Caco-2 (cell line): ENCODE measurements around the gene DLL1. TPM values are rescaled to one million over a fixed set of nuclear protein-coding genes. Genes with fewer than 3 reads are reported as not detected.

Experiments used
- BruUV-seq: library from RNA; stranded (reverse); fragments of 400-500 nt; replicated peaks from 2 replicates; lab custom pipeline; 2021; lab: Mats Ljungman, UMichigan
- CTCF ChIA-PET: fragments of 300-600 bp; sonication (Branson Sonifier 250); formaldehyde crosslinking; loops from one replicate; lab custom pipeline; 2022; ENCODE audit warnings: antibody characterized with exemption; lab: Charles Lee
- POLR2A ChIA-PET: fragments of 300-600 bp; sonication (Branson Sonifier 250); formaldehyde crosslinking; loops from one replicate; lab custom pipeline; 2022; ENCODE audit warnings: antibody characterized with exemption; lab: Charles Lee
- DNase-seq, 2 experiments: peaks; one replicate each; pipeline versions ENCODE4 v3.0.0 to v3.0.0-alpha.2; 2020 to 2022
- H3K27me3 ChIP-seq: replicated peaks from 2 replicates; pipeline ENCODE4 v1.6.0; 2011; ENCODE audit warnings: low read length; ENCODE audit not compliant: control insufficient read depth, insufficient read depth
- H3K36me3 ChIP-seq: 2 replicates; pipeline ENCODE4 v1.5.1; 2011; ENCODE audit warnings: low read length; ENCODE audit not compliant: control insufficient read depth, insufficient read depth
- H3K4me1 ChIP-seq: fragments of 250-450 bp; sonication (Bioruptor Pico); 2 replicates; pipeline ENCODE4 v1.5.1; 2020; ENCODE audit warnings: mild to moderate bottlenecking
- H3K4me3 ChIP-seq: 2 replicates; pipeline ENCODE4 v1.5.1; 2011; ENCODE audit warnings: low read depth, mild to moderate bottlenecking, control low read depth, low read length
- H3K9me3 ChIP-seq: fragments of 250-450 bp; sonication (Bioruptor Pico); 2 replicates; pipeline ENCODE4 v1.5.1; 2020; ENCODE audit warnings: mild to moderate bottlenecking, moderate library complexity
- H3K27ac Mint-ChIP-seq: one replicate; pipeline ENCODE4 v1.8.0; 2022; ENCODE audit warnings: mixed read lengths; ENCODE audit not compliant: unreplicated experiment
- H3K27me3 Mint-ChIP-seq: one replicate; pipeline ENCODE4 v1.8.0; 2022; ENCODE audit warnings: mixed read lengths; ENCODE audit not compliant: insufficient read depth, unreplicated experiment
- H3K36me3 Mint-ChIP-seq: one replicate; pipeline ENCODE4 v1.8.0; 2022; ENCODE audit warnings: mild to moderate bottlenecking, mixed read lengths; ENCODE audit not compliant: insufficient read depth, unreplicated experiment
- H3K4me1 Mint-ChIP-seq: one replicate; pipeline ENCODE4 v1.8.0; 2022; ENCODE audit warnings: low read depth, mixed read lengths; ENCODE audit not compliant: unreplicated experiment
- H3K4me3 Mint-ChIP-seq: one replicate; pipeline ENCODE4 v1.8.0; 2022; ENCODE audit warnings: mild to moderate bottlenecking, moderate library complexity, mixed read lengths; ENCODE audit not compliant: unreplicated experiment
- H3K9me3 Mint-ChIP-seq: one replicate; pipeline ENCODE4 v1.8.0; 2022; ENCODE audit warnings: mixed read lengths; ENCODE audit not compliant: unreplicated experiment
- intact Hi-C: fragments of 100-400 bp; cut with micrococcal nuclease; formaldehyde crosslinking; loops from one replicate; pipeline ENCODE4 v1.10.0; 2022; ENCODE audit not compliant: unreplicated experiment
- total RNA-seq: library from RNA; stranded (reverse); gene quantifications from 2 replicates; pipeline ENCODE4 v1.2.3, GENCODE V29; 2022
- TF ChIP-seq, protein P1 (sequence below), 2 experiments: fragments of 200-600 bp in 1 of 2; IDR thresholded peaks; 1 replicate in 1 of 2; 2 replicates in 1 of 2; pipeline versions ENCODE4 v1.5.1 to v1.8.0; 2011 to 2022; ENCODE audit warnings: antibody characterized with exemption in 1 of 2, control low read depth in 1 of 2, inconsistent platforms in 1 of 2, low read depth in 1 of 2, low read length in 1 of 2, mild to moderate bottlenecking in 1 of 2, moderate library complexity in 1 of 2; ENCODE audit not compliant: insufficient read depth in 1 of 2, severe bottlenecking in 1 of 2, unreplicated experiment in 1 of 2

Gene DLL1
- total RNA-seq, 1 experiment from 2014 or later: 6.6 TPM

DNA sequence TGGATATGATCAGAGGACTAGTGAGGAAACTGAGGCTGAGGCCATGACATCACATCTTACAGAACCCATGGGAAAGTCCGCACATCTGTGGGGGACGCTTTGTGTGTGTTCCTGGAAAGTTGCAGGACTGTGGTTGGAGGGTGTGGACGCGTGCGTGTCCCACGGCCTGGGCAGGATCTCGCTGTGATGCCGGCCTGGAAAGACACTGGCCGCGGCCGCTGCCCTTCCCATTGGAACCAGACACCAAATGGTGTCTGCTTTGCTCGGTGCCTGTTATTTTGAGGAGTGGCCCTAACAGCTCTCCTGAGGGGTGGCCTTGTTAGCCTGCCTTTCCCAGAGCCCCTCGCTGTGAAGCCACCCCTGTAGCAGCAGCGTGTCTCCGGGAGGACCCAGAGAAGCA is 41.1 kb downstream of the DLL1 start:
- BruUV-seq: no TSS peak
- ChIA-PET CTCF (no interaction called here), POLR2A (no interaction called here)
- no peak overlapping the region for H3K4me3 Mint-ChIP-seq
- intact Hi-C loops: no loop called here
- Histone ChIP-seq H3K9me3 (no peaks in the 10 kb centered on the region), H3K36me3 (no peaks in the 10 kb centered on the region), H3K4me3 (no peak overlapping the region), H3K27me3 (no peaks in the 10 kb centered on the region), H3K4me1 (no peaks in the 10 kb centered on the region)
- DNase-seq: no peak
- H3K27me3 Mint-ChIP-seq: no peaks in the 10 kb centered on the region
- H3K4me1 Mint-ChIP-seq: no peaks in the 10 kb centered on the region
- TF ChIP-seq, protein P1, sequence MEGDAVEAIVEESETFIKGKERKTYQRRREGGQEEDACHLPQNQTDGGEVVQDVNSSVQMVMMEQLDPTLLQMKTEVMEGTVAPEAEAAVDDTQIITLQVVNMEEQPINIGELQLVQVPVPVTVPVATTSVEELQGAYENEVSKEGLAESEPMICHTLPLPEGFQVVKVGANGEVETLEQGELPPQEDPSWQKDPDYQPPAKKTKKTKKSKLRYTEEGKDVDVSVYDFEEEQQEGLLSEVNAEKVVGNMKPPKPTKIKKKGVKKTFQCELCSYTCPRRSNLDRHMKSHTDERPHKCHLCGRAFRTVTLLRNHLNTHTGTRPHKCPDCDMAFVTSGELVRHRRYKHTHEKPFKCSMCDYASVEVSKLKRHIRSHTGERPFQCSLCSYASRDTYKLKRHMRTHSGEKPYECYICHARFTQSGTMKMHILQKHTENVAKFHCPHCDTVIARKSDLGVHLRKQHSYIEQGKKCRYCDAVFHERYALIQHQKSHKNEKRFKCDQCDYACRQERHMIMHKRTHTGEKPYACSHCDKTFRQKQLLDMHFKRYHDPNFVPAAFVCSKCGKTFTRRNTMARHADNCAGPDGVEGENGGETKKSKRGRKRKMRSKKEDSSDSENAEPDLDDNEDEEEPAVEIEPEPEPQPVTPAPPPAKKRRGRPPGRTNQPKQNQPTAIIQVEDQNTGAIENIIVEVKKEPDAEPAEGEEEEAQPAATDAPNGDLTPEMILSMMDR (IDR thresholded peaks at IDR 0.05; ENCODE audit: insufficient read depth in 1 of 2, low read depth in 1 of 2, low read length in 1 of 2, severe bottlenecking in 1 of 2, unreplicated experiment in 1 of 2): no peak
- H3K27ac Mint-ChIP-seq: no peak overlapping the region
- H3K36me3 Mint-ChIP-seq: no peaks in the 10 kb centered on the region
- no peaks in the 10 kb centered on the region for H3K9me3 Mint-ChIP-seq

DNA sequence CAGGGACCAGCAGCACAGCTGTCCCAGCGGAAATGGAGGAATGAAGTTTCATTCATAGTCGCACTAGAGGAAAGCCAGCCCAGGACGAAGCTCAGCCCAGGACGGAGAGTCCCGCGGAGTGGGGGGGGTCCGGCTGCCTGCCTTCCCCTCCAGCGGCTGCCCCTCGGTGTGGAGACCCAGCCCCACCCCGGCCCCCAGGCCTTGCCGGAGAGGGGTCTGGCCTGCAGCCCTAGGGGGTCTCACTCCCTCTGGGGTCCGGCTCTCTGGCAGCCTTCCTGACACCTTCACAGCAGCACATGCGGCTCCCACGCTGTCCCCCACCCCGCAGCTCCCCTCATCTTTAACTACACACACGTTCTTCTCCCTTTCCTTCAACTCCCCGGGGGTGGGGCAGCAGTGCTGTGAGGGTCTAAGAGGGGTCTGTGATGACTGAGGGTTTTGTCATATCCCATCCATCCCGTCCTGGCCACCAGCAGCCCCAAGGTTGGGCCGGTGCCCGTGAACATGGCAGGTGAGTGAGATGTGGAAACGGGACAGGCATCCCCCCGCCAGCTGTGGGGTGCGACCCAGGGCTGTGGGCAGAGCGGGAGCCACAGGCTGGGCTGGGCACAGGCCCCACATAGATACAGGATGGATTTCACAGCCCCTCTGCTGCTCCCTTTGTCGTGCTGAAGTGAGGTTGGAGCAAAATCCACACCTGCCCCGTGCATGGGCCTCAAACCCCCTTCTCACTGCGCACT is 41.8 kb downstream of the DLL1 start:
- H3K27ac Mint-ChIP-seq: no peak overlapping the region
- intact Hi-C loops: no loop called here
- no peaks in the 10 kb centered on the region for H3K27me3 ChIP-seq
- no peaks in the 10 kb centered on the region for H3K9me3 Mint-ChIP-seq
- ChIA-PET POLR2A (no interaction called here), CTCF (no interaction called here)
- no peaks in the 10 kb centered on the region for H3K4me1 ChIP-seq
- H3K4me3 ChIP-seq: no peak overlapping the region
- DNase-seq: no peak
- no peaks in the 10 kb centered on the region for H3K36me3 Mint-ChIP-seq
- H3K9me3 ChIP-seq: no peaks in the 10 kb centered on the region
- TF ChIP-seq, protein P1 (IDR thresholded peaks at IDR 0.05; ENCODE audit: insufficient read depth in 1 of 2, low read depth in 1 of 2, low read length in 1 of 2, severe bottlenecking in 1 of 2, unreplicated experiment in 1 of 2): no peak
- no TSS peak for BruUV-seq
- no peaks in the 10 kb centered on the region for H3K27me3 Mint-ChIP-seq
- H3K4me1 Mint-ChIP-seq: no peaks in the 10 kb centered on the region
- no peaks in the 10 kb centered on the region for H3K36me3 ChIP-seq
- H3K4me3 Mint-ChIP-seq: no peak overlapping the region

- POLR2A ChIA-PET: no interaction called here
- Histone ChIP-seq H3K4me3 (no peak overlapping the region), H3K27me3 (no peaks in the 10 kb centered on the region), H3K9me3 (no peaks in the 10 kb centered on the region), H3K36me3 (no peaks in the 10 kb centered on the region), H3K4me1 (no peaks in the 10 kb centered on the region)
- Mint-ChIP-seq H3K9me3 (no peaks in the 10 kb centered on the region), H3K36me3 (no peaks in the 10 kb centered on the region), H3K4me3 (no peak overlapping the region), H3K27ac (no peak overlapping the region), H3K27me3 (no peaks in the 10 kb centered on the region), H3K4me1 (no peaks in the 10 kb centered on the region)
- TF ChIP-seq, protein P1 (IDR thresholded peaks at IDR 0.05; ENCODE audit: insufficient read depth in 1 of 2, low read depth in 1 of 2, low read length in 1 of 2, severe bottlenecking in 1 of 2, unreplicated experiment in 1 of 2): no peak
- intact Hi-C loops: no loop called here
- no peak for DNase-seq
- BruUV-seq: no TSS peak
- CTCF ChIA-PET: no interaction called here
Measured at GRCh38 chr6:170248111-170248805, 42.6 kb downstream of the DLL1 start.
